ENCODE data around the gene GJB6.

GJB6 gene

GRCh38 chr13:20185366-20186056, 46.6 kb downstream of the GJB6 start:
- DNase-seq: no peak

DNA sequence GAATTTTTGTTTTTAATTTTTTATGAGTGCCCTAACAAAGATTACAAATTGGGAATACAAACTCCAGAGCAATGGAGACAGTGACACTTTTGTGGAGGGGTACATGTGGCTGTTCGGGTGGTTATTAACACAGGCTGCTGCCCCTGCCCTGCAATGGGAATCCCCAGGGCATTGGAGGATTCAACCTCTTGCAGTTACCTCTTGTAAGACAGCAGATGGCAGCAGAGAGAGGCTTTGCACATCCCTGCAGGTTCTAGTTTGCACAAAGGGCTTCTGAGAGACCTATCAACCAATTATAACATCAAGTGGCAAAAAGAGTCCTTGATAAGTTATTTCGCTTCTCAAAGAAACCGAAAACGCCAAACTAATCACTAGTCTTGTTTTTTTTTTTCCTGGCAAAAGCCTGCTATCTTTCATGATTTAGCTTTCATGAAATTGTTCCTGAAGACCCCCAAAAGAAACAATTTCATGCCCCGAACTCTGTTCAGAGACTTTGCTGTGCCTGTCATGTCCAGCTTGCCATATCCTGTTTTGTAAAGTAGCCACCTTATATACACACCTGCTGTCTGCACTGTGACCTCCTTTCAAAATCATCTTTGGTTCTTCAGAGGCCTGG, 49.8 kb downstream of the GJB6 start:
- peak; percentile 47 to 70 for DNase-seq

DNA sequence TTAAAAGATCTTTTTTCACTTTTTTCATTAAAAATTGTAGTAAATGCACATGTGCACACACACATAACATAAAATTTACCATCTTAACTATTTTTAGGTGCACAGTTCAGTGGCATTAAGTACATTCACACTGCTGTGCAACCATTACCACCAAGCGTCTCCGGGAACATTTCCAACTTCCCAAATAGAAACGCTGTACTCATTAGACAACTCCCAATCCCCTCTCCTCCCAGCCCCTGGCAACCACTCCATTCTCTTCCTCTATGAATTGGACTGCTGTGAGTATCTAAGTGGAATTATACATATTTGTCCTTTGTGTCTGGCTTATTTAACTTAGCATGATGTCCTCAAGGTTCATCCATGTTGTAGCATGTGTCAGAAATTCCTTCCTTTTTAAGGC, 50.9 kb downstream of the GJB6 start:
- no peak for DNase-seq

DNA sequence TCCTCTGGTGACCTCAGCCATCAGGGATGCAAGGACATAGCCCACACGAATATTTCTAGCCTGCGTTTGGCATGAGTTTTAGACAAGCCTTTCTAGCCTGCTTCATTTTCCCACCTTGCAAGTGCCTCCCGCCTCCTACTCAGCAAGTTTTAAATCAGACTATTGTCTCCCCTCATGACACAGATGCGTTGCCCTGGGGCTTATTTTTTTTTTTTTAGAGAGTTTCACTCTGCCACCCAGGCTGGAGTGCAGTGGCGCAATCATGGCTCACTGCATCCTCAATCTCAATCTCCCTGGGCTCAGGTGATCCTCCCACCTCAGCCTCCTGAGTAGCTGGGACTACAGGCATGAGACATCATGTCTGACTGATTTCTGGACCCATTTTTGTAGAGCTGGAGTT, 54.0 kb downstream of the GJB6 start:
- DNase-seq: no peak

- DNase-seq: no peak
Observed at GRCh38 chr13:20177049-20177831, 54.9 kb downstream of the GJB6 start.

- no peak for DNase-seq
Observed at GRCh38 chr13:20175907-20176652, 56.0 kb downstream of the GJB6 start.

- no peak for DNase-seq
Observed at GRCh38 chr13:20175406-20175794, 56.7 kb downstream of the GJB6 start.

GRCh38 chr13:20174656-20175405, 57.3 kb downstream of the GJB6 start:
- peak; percentile 64 to 77 for DNase-seq

GRCh38 chr13:20173116-20173746, 58.9 kb downstream of the GJB6 start:
- no peak for DNase-seq

Data from SHP77 (cell line).